Panc1 (cell line): ENCODE measurements around the gene RUNX1. TPM values are rescaled to one million over a fixed set of nuclear protein-coding genes. Genes with fewer than 3 reads are reported as not detected.

Experiments used
- ATAC-seq: fragments of 200-7000 bp; cut with Tn5 transposase; 2 replicates; pipeline ENCODE4 v1.9.1; 2020; ENCODE audit warnings: mild to moderate bottlenecking, moderate library complexity
- BruUV-seq: library from RNA; stranded (reverse); fragments of 400-500 nt; replicated peaks from 2 replicates; lab custom pipeline; 2021; lab: Mats Ljungman, UMichigan
- CTCF ChIA-PET: fragments of 300-600 bp; sonication (Branson Sonifier 250); formaldehyde crosslinking; loops from one replicate; lab custom pipeline; 2022; ENCODE audit warnings: antibody characterized with exemption; lab: Charles Lee
- POLR2A ChIA-PET: fragments of 300-600 bp; sonication (Branson Sonifier 250); formaldehyde crosslinking; loops from one replicate; lab custom pipeline; 2022; ENCODE audit warnings: antibody characterized with exemption; lab: Charles Lee
- DNase-seq: peaks from one replicate; pipeline ENCODE4 v3.0.0-alpha.2; 2010; ENCODE audit warnings: low read depth, low spot score
- H3K27ac ChIP-seq: 2 replicates; pipeline ENCODE4 v1.5.1; 2011; ENCODE audit warnings: mild to moderate bottlenecking, low read length, inconsistent platforms
- H3K27me3 ChIP-seq: fragments of 200-500 bp; sonication (Bioruptor generic); 2 replicates; pipeline ENCODE4 v1.6.0; 2014; ENCODE audit warnings: low read length, inconsistent platforms; ENCODE audit not compliant: control insufficient read depth, insufficient read depth
- H3K36me3 ChIP-seq: fragments of 200-500 bp; sonication (Bioruptor generic); 2 replicates; pipeline ENCODE4 v1.5.1; 2014; ENCODE audit warnings: inconsistent platforms, mild to moderate bottlenecking, low read length, moderate library complexity; ENCODE audit not compliant: control insufficient read depth, insufficient read depth
- H3K4me1 ChIP-seq: 2 replicates; pipeline ENCODE4 v1.5.1; 2011; ENCODE audit warnings: inconsistent platforms, mild to moderate bottlenecking, low read length, moderate library complexity; ENCODE audit not compliant: control insufficient read depth, insufficient read depth
- H3K4me3 ChIP-seq, 2 experiments: 2 replicates each; pipeline ENCODE4 v1.5.1; 2011 to 2012; ENCODE audit warnings: low read depth in 2 of 2, low read length in 2 of 2, mild to moderate bottlenecking in 2 of 2, inconsistent platforms in 1 of 2, moderate library complexity in 1 of 2
- H3K9me3 ChIP-seq: fragments of 200-500 bp; sonication (Bioruptor generic); 2 replicates; pipeline ENCODE4 v1.5.1; 2014; ENCODE audit warnings: low read depth, mild to moderate bottlenecking, inconsistent platforms, low read length, moderate library complexity; ENCODE audit not compliant: control insufficient read depth, insufficient read depth
- CTCF ChIP-seq: fragments of 450-650 bp; IDR thresholded peaks from 2 replicates; pipeline ENCODE4 v1.5.1; 2017; ENCODE audit warnings: mild to moderate bottlenecking
- POLR2AphosphoS5 ChIP-seq: IDR thresholded peaks from 2 replicates; pipeline ENCODE4 v1.6.1; 2012; ENCODE audit warnings: mild to moderate bottlenecking, low read depth, low read length, moderate library complexity
- SIN3A ChIP-seq: IDR thresholded peaks from 2 replicates; pipeline ENCODE4 v1.6.1; 2012; ENCODE audit warnings: low read depth, mild to moderate bottlenecking, low read length, moderate library complexity, borderline replicate concordance; ENCODE audit not compliant: insufficient read depth
- TCF7L2 ChIP-seq: IDR thresholded peaks from 2 replicates; pipeline ENCODE4 v1.6.1; 2011; ENCODE audit warnings: mild to moderate bottlenecking, low read depth, low read length, inconsistent platforms
- in situ Hi-C: cut with HindIII; loops from 2 replicates; pipeline ENCODE4 v1.10.0; 2016; ENCODE audit warnings: low sequenced_read_pairs, low pct_unique_long_range_greater_than_20kb
- intact Hi-C: fragments of 100-400 bp; cut with micrococcal nuclease; formaldehyde crosslinking; loops from one replicate; pipeline ENCODE4 v1.10.0; 2022; ENCODE audit not compliant: unreplicated experiment
- total RNA-seq: library from RNA; stranded (reverse); gene quantifications from one replicate; pipeline ENCODE4 v1.2.1, GENCODE V29; 2021; ENCODE audit not compliant: unreplicated experiment
- TF ChIP-seq, protein P1 (sequence below), 2 experiments: IDR thresholded peaks; 2 replicates each; pipeline ENCODE4 v1.6.1; 2011 to 2012; ENCODE audit warnings: low read depth in 2 of 2, control low read depth in 1 of 2, low read length in 1 of 2, mild to moderate bottlenecking in 1 of 2, moderate library complexity in 1 of 2; ENCODE audit not compliant: insufficient read depth in 1 of 2

RUNX1 gene
- total RNA-seq, 1 experiment from 2014 or later = 22.4 TPM

GRCh38 chr21:34836103-34836932 lies 212.8 kb downstream of the RUNX1 start:
- H3K4me3 ChIP-seq = no peak overlapping the region
- peak; percentile 75 for ATAC-seq
- peaks cover 4% of the 10 kb centered on the region; the same call in 1 of the 2 replicates for H3K36me3 ChIP-seq
- no TSS peak for BruUV-seq
- no peaks in the 10 kb centered on the region for H3K9me3 ChIP-seq
- no peaks in the 10 kb centered on the region for H3K4me1 ChIP-seq
- intact Hi-C loops (no loop called here), in situ Hi-C loops (no loop called here)
- ChIA-PET POLR2A (no interaction called here), CTCF (interaction anchor here (0.9 kb wide), 1 partner anchor 91 kb away, joined by 3 read pairs; no protein-coding TSS in a partner anchor)
- DNase-seq = peak; percentile 71
- TF ChIP-seq, protein P1, sequence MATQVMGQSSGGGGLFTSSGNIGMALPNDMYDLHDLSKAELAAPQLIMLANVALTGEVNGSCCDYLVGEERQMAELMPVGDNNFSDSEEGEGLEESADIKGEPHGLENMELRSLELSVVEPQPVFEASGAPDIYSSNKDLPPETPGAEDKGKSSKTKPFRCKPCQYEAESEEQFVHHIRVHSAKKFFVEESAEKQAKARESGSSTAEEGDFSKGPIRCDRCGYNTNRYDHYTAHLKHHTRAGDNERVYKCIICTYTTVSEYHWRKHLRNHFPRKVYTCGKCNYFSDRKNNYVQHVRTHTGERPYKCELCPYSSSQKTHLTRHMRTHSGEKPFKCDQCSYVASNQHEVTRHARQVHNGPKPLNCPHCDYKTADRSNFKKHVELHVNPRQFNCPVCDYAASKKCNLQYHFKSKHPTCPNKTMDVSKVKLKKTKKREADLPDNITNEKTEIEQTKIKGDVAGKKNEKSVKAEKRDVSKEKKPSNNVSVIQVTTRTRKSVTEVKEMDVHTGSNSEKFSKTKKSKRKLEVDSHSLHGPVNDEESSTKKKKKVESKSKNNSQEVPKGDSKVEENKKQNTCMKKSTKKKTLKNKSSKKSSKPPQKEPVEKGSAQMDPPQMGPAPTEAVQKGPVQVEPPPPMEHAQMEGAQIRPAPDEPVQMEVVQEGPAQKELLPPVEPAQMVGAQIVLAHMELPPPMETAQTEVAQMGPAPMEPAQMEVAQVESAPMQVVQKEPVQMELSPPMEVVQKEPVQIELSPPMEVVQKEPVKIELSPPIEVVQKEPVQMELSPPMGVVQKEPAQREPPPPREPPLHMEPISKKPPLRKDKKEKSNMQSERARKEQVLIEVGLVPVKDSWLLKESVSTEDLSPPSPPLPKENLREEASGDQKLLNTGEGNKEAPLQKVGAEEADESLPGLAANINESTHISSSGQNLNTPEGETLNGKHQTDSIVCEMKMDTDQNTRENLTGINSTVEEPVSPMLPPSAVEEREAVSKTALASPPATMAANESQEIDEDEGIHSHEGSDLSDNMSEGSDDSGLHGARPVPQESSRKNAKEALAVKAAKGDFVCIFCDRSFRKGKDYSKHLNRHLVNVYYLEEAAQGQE (IDR thresholded peaks at IDR 0.05; ENCODE audit: insufficient read depth in 1 of 2, low read depth in 2 of 2, low read length in 1 of 2) = no peak
- no peak for TF ChIP-seq TCF7L2
- TF ChIP-seq POLR2AphosphoS5 = no peak
- TF ChIP-seq SIN3A = no peak
- TF ChIP-seq CTCF = no peak
- no peak overlapping the region for H3K27ac ChIP-seq
- no peaks in the 10 kb centered on the region for H3K27me3 ChIP-seq

DNA sequence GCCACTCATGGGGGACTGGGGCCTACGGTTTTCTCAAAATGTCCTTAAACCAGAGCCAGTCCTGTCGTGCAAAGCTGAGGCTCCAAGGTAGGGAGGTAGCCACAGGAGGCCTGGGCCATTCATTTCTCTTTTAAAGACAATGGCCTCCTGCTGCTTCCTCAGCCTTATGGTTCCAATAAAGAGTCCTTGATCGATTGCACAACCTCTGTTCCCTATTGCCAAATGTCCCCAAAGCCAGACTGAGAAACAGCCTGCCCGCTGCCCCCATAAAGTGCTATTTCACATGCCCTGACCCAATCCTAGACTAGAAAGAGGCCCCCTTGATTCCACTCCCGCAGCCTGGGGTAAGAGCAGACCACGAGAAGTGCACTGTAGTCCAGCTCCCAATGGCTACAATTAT lies 213.6 kb downstream of the RUNX1 start:
- Histone ChIP-seq H3K9me3 (no peaks in the 10 kb centered on the region), H3K27ac (no peak overlapping the region), H3K27me3 (no peaks in the 10 kb centered on the region), H3K4me1 (no peaks in the 10 kb centered on the region), H3K4me3 (no peak overlapping the region), H3K36me3 (peaks cover 4% of the 10 kb centered on the region; the same call in 1 of the 2 replicates)
- CTCF ChIA-PET = no interaction called here
- TF ChIP-seq, protein P1 (IDR thresholded peaks at IDR 0.05; ENCODE audit: insufficient read depth in 1 of 2, low read depth in 2 of 2, low read length in 1 of 2) = no peak
- no peak for TF ChIP-seq TCF7L2
- no peak for TF ChIP-seq CTCF
- TF ChIP-seq POLR2AphosphoS5 = no peak
- no peak for TF ChIP-seq SIN3A
- DNase-seq = no peak
- BruUV-seq = no TSS peak
- POLR2A ChIA-PET = no interaction called here
- in situ Hi-C loops = no loop called here
- intact Hi-C loops = no loop called here
- ATAC-seq = no peak
